Neural cell (in vitro differentiated cells): ENCODE data around the gene RORC.

Experiments
- CTCF ChIP-seq: fragments of 450-650 bp; IDR thresholded peaks from 2 replicates; pipeline ENCODE4 v1.5.1; 2014; ENCODE audit warnings: antibody characterized with exemption, mild to moderate bottlenecking, moderate library complexity; ENCODE audit not compliant: poor library complexity, severe bottlenecking
- EP300 ChIP-seq: fragments of 450-650 bp; conservative IDR thresholded peaks from 2 replicates; pipeline ENCODE4 v1.6.1; 2014; ENCODE audit warnings: antibody characterized with exemption, mild to moderate bottlenecking, moderate library complexity; ENCODE audit not compliant: poor library complexity, severe bottlenecking
- POLR2AphosphoS5 ChIP-seq: IDR thresholded peaks from 2 replicates; pipeline ENCODE4 v1.6.1; 2012
- SMC3 ChIP-seq: fragments of 450-650 bp; conservative IDR thresholded peaks from 2 replicates; pipeline ENCODE4 v1.6.1; 2014; ENCODE audit warnings: antibody characterized with exemption, mild to moderate bottlenecking, moderate library complexity; ENCODE audit not compliant: poor library complexity

DNA sequence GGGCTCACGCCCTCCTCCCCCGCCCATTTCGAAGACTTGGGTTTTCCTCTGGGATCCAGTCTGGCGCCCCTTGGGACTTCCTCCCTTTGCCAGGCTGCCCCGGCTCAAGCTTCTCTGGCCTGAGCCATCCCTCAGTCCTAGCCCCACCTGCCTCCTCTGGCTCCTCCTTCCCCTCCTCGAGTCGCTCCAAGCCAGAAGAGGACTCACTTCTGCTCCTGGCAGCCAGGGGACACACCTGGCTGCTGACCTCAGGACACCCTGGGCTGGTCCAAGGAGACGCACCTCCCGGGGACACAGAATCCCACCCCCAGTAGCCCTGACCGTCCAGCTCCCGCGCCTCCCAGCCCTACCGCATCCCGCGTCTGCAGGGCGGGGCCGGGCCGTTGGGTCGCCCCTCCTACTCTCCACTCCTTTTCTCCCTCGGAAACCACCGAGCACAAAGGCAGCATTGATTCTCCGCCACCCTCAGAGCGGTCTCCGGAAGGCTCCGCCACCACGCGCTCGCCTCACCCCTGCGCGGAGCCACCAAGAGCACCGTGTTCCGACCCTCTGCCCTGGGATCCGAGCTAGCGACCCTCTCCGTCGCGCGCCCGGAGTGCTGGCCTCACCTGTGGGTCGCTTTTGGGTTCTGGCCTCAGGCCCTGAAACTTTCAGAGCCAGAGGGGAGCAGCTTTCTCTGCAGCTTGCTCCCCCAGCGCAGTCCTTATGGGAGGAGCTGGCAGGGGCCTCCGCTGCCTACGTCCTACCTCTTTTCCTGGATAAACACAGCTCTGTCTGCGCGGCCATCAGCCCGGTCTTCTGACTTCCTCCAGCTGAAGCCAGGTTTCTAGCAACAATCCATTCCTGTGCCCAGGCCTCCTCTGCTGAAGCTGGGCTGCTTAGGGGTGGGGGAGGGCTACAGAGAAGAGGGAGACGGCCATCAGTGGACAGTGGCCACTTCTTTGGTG lies 8.1 kb upstream of the RORC start, which contains the start of gene C2CD4D:
- no peak for TF ChIP-seq SMC3
- no peak for TF ChIP-seq CTCF
- no peak for TF ChIP-seq POLR2AphosphoS5
- no peak for TF ChIP-seq EP300
